ENCODE measurements around the gene GCN1.

The GCN1 gene

DNA sequence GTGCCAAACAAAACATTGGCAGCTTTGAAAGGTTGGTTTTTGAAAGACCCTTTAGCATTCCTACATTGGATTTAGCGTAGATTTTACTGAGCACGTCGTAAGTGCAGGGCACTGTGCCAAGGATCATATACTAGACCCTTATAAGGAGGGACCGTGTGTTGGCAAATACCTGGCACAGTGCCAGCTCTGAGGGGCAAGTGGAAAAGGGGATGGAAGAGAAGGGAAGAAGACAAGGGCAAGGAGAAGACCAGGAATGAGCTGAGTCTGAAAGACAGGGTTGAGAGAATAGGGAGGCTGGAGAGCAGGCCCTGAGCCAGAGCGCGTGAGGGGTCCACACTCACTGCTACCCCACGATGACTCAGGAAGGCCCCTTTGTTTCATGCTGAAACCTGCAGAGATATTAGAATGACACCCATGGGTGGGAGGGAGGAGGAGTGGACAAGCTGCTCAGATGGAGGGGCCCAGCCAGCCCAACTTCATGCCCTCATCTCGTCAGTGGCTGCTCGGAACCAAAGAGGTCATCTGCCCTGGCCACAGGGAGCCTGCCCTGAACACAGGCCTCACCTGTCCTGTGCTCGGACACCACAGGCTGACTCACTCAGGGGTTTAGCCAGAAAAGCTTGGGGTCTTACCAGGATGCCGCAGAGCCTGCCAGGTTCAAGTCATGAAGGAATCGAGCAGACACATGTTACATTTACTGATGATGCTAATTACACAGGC is 103.0 kb downstream of the GCN1 start:
- DNase-seq = no peak

DNA sequence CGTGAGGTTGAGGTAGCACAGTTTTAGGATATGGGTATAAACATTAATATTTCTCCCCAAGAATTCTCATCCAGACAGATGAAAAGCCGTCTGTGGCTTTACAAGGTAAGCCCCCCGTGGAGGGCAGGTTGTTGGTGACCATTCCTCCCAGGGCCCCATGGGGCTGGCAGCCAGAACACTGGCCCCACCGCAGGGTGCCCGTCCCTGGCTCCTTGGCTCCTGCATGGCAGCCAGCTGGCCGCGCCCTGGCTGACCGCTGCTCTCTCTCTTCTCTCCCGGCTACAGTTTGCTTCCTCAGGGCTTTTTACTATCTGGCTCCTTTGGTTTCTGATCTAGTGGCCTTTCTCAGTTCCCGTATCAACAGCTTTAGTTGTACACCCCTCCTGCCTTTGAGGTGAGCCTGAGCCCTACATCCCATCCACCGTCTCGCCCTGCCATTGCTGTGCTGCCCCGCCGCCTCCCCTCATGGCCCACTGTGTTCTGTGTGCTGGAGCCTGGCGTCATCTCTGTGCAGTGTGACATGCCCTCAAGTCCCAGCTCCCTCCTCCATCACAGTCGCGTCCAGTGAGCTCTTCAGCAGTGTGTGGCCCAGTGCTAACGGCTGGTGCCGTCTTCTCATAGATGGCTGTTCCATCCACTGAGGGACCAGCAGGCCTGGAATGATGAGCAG is 103.8 kb downstream of the GCN1 start:
- DNase-seq = no peak

DNA sequence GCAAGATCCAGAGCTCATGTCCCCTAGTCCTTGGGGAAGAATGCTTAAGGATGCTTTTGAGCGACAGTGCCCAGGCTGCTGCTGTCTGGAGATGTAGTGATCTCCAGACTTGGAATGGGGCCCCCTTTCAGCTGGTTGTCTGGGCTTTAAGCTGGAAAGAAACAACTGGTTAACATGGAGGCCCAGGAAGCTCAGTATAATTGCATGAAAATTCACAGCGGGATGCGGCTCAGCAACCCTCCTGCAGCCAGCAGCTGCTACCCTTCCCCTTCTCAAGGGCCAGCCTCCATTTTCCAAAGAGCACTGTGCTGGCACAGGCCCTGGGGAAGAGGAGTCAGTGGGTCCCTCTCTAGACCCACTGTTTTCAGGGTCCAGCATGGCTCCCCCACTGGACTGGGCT is 104.3 kb downstream of the GCN1 start:
- no peak for DNase-seq

DNA sequence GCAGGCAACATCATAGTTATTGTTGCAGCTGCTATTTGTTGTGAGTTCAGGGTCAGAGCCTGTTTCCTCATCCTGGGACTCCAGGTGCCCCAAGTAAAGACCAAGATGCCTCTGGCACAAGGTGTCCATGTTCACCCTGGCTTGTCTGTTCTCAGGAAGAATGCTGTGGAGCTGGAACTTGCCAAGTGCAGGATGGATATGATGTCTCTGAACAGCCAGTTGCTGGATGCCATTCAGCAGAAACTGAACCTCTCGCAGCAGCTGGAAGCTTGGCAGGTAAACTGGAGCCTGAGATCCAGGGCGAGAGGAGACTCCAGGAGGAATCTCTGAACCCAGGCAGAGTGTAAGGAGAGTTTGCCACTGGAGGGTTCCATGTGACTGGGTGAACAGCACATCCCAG is 104.7 kb downstream of the GCN1 start:
- no peak for DNase-seq

DNA sequence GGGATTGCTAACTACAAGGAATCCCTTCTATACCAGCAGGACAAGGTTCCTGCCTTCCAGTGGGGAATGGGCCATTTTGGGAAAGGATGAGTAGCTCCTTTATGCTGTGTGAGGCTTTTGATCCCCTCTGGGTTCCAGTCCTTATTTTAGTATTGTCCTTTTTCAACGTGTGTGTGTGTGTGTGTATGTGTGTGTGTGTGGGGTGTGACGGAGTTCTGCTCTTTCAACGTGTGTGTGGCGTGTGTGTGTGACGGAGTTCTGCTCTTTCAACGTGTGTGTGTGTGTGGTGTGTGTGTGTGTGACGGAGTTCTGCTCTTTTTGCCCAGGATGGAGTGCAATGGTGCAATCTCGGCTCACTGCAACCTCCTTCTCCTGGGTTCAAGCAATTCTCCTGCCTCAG is 105.4 kb downstream of the GCN1 start:
- no peak for DNase-seq

DNA sequence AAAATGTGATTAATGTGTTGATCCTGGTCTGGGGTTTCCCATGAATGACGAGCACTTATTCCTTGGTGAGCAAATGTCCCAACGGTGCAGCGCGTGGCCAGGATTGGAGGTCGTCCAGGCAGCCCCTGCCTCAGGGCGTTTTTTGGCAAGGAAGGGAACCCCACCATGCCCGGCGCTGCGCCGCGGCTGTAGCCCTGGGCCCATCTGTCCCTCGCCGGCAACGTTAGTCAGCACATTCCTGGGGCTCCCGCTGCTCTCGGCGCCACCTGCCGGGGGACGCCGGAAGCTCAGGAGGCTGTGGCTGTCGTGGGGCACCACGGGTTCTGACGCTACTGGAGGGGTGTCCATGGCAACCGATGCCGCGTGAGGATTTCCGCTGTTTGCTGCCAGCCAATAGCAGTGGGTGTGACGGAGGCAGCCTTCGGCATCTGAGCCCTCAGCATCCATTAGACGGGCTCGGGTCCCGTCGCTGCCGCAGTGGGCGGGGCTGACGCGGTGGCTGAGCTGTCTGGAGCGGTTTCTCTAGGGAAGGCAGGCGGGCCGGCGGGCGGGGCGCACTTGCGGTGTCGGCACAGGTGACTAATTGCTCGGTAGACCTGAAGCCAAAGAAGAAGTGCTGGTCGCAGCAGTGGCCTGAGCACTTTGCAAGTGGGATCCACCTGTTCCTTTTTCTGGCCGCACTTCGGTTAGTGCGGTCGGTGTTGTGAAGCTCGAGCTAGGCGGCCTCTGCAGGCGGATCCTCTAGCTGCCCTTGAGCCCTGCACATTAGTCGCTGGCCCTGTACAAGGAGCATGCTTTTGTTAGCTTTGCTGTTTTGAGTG is 107.5 kb downstream of the GCN1 start:
- peak; percentile 94 to 98 for DNase-seq

DNA sequence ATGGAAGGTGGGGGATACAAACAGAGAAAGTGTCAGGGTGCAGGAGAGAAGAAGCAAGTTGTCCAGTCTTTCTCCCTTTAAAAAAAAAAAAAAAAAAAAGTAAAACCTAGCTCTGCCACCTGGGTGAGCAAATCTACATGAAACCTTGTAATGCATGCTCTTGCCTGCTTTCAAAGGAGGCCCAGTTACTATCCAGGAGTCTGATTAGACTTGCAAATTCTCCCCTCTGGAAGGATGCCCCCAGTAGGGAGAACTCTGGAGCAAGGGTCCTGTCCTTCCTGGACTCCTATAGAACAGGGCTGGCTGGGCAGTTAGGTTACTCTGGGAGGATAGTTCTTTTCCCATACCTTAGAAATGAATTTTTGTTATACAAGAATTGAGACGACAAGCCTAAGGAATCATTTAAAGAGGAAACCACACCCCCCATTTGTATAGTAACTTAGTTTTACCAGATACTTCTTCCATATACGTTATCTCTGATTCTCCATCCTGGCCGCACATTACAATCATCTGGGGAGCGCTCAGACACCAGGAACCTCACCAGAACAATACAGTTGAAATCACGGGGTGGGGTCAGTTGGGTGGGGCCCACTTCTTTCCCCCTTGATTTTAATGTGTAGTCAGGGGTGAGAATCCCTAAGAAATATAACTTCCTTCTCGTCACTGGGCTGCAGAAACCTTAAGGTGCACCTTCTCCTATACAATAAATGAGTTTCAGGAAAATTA is 108.4 kb downstream of the GCN1 start:
- DNase-seq = no peak

DNA sequence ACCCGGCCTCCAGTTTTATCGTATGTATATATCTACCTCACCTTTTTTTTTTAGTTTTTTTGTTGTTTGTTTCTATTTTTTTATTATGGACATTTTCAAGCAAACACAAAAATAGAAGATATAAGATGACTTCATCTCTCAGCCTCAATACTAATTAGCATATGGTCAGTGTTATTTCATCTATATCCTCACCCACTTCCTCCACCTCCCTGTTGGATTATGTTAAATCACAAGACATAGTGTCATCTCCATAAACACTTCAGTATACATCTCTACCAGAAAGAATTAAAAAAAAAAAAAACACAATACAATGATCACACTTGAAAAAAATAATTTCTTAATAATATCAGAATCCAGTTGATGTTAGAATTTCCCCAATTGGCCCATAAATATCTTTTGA is 112.9 kb downstream of the GCN1 start:
- no peak for DNase-seq

DNA sequence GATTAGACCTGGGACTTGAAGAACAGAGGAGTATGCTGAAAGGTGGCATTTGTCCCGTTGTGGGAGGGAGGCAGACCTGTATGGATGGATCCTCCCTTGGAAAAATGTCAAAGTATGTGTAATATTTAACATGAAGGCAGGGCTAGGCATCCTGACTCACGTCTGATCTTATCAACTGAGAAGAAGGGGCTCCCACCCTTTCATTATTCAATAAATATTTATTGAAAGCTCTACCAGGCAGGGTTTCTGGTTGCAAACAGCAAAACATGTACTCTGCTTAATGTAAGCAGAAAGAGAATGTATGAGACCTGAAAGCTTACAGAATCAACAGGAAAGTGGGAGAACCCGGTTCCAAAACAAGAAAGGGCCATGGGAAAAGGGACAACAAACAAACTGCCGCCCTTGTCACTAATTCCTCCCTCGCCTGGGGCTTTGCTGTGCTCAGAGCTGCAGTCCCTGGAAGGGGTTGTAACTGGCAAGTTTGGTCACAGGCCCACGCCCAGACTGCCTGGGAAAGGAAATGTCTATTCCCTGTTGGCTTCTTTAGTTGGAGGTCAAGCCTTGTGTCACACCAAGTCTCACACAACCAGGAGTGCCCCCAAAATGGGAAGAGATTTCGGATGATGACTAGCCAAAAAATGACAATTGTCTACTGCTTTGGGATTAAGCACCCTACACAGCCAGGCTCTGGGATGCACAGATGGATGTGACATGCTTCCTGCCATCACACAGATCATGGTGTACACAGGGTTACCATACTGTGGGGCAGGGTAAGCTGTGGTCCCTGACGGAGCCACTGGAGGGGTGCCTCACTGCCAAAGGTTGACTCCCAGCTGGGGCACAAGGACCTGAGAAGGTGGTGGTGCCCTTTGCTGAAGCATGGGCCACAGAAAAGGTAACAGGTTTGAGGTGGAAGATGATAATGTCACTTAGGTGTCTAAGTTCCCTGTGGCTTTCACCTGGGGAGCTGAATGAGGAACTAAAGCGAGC is 114.8 kb downstream of the GCN1 start:
- DNase-seq = no peak

DNA sequence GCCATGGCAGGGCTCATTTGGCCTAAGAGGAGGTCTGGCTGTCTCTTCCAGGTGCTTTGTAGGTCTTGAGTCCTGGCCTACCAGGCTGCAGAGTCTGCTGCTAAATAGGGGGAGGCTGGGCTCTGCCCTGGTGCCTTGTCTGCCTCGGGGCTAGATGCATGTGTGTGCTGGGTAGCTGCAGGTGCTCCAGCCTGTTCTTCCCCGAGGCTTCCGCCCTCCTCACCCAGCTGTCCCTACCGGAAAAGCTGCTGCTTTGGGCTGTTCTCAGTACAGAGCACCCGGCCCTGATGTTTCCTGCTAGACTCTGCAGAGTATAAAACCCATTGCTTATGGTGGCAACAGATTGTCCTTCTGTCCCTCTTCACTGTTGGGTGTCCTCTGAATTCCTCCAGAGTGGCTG is 115.6 kb downstream of the GCN1 start:
- DNase-seq = no peak

DNA sequence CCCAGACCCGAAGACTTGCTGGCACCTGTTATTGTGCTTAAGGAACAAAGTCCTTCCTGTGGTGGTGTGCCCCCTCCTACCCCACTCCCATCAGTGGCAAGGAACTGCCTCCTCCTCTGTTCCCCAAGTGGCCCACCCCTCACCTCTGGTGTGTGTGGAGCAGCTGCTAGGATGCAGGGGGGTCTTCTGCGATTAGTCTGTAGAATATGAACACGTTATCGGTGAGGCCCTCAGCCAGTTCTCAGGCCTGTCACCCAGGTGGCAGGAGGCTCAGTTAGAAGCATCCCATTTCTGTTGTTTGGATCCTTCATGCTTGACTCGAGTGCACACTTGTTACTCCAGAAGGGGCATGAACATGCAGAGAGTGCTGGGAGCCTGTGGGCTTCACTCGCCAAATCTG is 117.3 kb downstream of the GCN1 start:
- no peak for DNase-seq

Data from SW 1271 (cell line).